Measurements from ENCODE around the gene ATG9A. TPM values are rescaled to one million over a fixed set of nuclear protein-coding genes. Genes with fewer than 3 reads are reported as not detected.

The ATG9A gene, protein sequence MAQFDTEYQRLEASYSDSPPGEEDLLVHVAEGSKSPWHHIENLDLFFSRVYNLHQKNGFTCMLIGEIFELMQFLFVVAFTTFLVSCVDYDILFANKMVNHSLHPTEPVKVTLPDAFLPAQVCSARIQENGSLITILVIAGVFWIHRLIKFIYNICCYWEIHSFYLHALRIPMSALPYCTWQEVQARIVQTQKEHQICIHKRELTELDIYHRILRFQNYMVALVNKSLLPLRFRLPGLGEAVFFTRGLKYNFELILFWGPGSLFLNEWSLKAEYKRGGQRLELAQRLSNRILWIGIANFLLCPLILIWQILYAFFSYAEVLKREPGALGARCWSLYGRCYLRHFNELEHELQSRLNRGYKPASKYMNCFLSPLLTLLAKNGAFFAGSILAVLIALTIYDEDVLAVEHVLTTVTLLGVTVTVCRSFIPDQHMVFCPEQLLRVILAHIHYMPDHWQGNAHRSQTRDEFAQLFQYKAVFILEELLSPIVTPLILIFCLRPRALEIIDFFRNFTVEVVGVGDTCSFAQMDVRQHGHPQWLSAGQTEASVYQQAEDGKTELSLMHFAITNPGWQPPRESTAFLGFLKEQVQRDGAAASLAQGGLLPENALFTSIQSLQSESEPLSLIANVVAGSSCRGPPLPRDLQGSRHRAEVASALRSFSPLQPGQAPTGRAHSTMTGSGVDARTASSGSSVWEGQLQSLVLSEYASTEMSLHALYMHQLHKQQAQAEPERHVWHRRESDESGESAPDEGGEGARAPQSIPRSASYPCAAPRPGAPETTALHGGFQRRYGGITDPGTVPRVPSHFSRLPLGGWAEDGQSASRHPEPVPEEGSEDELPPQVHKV
- polyA plus RNA-seq (2012; ENCODE audit: missing spikeins), result 14.9 TPM

DNA sequence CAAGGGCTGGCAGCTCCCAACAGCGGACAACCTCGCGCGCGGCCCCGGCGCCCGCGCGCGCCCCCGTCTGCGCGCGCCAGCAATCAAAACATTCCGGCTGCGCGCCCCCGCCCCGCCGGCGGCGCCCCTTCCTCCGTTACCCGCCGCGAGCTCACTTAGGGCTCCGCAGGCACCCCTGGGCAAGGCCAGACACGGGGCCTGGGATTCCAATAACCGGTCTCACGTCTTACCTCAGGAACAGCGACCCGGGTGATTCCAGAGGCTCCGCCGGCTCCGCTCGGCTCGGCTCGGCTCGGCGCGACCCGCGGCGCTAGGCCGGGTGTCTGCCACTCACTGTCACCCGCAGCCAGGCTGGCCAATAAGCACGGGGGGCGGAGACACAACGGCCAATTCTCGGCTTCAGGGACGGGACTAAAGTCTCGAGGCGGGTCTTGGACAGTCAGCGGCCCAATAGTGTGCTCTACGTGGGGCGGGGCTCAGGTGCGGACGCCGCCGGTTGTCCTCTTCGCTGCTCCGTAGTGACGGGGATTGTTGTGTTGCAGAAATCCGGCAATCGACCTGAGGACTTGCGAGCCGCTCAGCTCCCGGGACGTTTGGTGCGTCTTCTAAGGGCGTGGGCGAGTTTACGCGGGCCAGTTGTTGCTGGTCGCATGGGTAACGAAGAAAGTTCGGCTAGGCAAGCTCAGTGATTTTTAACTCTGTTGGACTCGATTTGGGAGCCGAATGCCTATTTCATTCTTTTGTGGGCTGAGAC lies at the start of gene ATG9A, which contains the start of gene ANKZF1:
TSS of gene ATG9A (minus strand) at position 332 of the 754 bp plus-strand sequence. CDS start 1,612 bp downstream, outside the sequence.
TSS of gene ANKZF1 (plus strand) at position 502 of the 754 bp plus-strand sequence. CDS start 452 bp downstream, outside the sequence.
- FAIRE-seq (peak; percentile 99), DNase-seq (ENCODE audit: insufficient read length) (peak; percentile 99)
- TF ChIP-seq POLR2AphosphoS5 (IDR thresholded peaks at IDR 0.05; ENCODE audit: low read depth, low read length) (peak; percentile 68), TAF1 (IDR thresholded peaks at IDR 0.05; ENCODE audit: borderline replicate concordance, low read depth, low read length) (peak; percentile 64; the same call in 1 of the 2 replicates), POLR2A (IDR thresholded peaks at IDR 0.05; ENCODE audit: low read depth, low read length) (peak; percentile 84)

DNA sequence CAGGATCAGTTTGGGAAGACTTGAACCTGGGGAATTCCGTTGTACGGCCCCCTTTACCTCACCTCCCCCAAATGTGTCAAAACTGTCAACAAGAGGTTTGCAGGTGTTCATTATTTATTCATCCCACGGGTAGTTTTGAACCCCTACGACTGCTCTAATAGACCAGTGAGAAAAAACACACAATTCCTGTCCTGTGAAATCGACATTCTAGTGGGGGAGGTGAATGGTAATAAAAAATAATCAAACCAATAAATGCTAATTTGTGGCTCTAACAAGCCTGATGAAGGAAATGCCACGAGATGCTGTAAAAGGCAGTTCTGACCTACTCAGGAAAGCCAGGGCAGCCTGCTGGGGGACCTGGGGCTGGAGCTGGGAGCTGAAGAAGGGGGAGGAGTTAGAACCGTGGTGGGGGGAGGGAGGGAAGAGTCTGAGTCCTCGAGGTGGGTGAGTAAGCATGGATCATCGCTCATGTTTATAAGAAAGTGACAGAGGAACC lies 49.3 kb upstream of the ATG9A start:
- FAIRE-seq (no peak), DNase-seq (ENCODE audit: insufficient read length) (no peak)
- TF ChIP-seq POLR2AphosphoS5 (IDR thresholded peaks at IDR 0.05; ENCODE audit: low read depth, low read length), result no peak
- TF ChIP-seq TAF1 (IDR thresholded peaks at IDR 0.05; ENCODE audit: borderline replicate concordance, low read depth, low read length), result no peak
- no peak for TF ChIP-seq POLR2A (IDR thresholded peaks at IDR 0.05; ENCODE audit: low read depth, low read length)

DNA sequence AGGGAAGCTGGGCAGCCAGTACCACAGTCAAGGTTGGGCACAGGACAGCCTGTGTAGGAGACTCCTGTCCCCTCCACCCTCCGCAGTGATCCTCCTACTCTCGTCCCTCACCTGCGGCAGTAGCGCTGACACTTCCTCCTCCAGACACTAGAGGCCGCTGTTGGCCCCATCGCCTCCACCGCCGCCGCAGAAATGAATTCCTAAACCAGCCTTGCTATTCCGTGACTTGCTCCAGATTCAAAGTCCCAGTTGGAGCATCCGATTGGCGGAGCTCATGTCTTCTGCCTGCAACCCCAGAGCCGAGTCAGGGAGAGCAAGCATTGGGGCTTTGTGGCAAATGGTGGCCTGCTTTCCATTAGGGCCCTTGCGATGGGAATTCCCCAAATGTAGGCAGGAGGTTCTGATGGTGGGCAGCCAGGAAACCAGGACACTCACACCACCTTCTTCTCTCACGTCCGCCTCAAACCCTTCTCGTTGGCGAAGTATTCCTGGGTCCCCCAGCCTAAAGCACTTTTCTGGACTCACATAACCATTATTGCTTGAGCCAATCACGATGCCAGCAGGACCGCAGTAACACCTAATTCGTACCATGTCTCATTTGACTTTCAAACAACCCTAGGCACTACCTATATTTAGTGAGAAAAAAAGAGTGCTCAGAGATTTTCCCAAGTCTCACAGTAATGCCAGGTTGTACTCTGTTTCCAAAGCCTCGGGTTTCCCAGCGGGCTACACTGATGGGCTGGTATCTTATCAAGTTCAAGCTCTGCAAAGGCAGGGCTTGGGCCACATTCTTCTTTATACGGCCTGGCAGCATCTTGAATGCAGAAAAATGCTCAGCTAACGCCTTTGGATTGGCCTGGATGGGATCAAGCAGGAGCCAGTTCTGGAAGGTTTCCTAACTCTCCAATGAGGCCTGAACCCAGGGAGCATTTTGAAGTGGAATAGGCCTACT lies 48.5 kb upstream of the ATG9A start:
- DNase-seq (ENCODE audit: insufficient read length) (no peak), FAIRE-seq (no peak)
- TF ChIP-seq POLR2AphosphoS5 (IDR thresholded peaks at IDR 0.05; ENCODE audit: low read depth, low read length) (no peak), POLR2A (IDR thresholded peaks at IDR 0.05; ENCODE audit: low read depth, low read length) (0 out of 2 replicates have a peak, but pooled peaks have one; percentile 32)

DNA sequence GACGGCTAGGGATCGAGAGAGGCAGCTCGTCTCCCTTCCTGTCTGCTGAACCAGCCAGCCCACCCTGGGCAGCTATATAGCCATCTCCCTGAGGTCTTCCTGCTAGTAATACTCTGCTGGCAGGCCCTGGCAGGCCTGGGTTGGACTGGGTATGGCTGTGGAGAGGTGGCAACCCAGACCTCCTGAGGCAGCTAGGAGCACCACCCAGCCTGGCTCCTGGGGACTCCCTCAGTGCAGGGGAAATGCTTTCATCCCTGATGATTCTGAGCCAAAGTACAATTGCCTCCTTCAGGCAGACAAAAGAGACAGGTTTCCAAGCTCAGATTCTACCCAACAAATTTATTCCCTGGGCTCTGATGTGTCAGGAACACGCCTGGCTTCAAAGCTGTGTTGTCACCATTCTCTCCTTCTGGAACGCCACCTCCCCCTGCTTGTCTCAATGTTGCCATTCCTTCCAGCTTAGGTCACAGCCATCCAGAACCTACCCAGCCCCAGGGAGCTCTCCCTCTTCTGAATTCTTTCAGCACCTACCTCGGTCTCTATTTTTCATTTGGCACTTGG lies 45.0 kb upstream of the ATG9A start:
- TF ChIP-seq POLR2A (IDR thresholded peaks at IDR 0.05; ENCODE audit: low read depth, low read length) (no peak), POLR2AphosphoS5 (IDR thresholded peaks at IDR 0.05; ENCODE audit: low read depth, low read length) (no peak)
- no peak for DNase-seq (ENCODE audit: insufficient read length)
- FAIRE-seq, result no peak

DNA sequence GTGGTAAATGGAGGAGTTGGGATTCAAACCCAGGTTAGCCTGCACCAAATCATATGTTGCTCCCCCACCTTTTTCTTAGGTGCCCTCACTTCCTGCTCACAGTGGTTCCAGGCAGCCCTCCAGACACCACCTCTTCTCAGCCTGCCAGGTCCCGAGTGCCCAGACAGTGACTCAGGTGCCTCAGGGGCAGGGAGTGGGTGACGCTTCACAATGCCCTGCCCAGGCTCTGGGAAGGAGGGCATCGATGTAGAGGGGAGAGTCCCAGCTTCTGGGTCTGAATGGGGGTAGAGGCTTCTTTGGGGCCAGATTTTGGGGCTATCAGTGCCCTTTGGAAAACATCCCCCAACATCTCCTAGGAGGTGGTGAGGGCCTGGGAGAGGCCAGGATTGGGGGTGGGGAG lies 44.5 kb upstream of the ATG9A start:
- no peak for FAIRE-seq
- DNase-seq (ENCODE audit: insufficient read length), result no peak
- TF ChIP-seq POLR2AphosphoS5 (IDR thresholded peaks at IDR 0.05; ENCODE audit: low read depth, low read length), result no peak
- no peak for TF ChIP-seq POLR2A (IDR thresholded peaks at IDR 0.05; ENCODE audit: low read depth, low read length)
- TF ChIP-seq TAF1 (IDR thresholded peaks at IDR 0.05; ENCODE audit: borderline replicate concordance, low read depth, low read length), result no peak

DNA sequence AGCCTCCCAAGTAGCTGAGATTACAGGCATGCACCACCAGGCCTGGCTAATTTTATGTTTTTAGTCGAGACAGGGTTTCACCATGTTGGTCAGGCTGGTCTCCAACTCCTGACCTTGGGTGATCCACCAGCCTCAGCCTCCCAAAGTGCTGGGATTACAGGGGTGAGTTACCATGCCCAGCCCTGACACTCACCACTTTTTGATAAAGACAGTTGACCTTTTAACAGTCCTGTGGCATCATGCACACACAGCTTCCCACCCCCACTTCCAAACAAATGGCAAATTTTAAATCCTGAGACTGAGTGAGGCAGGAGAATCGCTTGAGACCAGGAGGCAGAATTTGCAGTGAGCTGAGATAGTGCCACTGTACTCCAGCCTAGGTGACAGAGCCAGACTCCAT lies 43.6 kb upstream of the ATG9A start:
- DNase-seq (ENCODE audit: insufficient read length) (no peak), FAIRE-seq (no peak)
- TF ChIP-seq POLR2AphosphoS5 (IDR thresholded peaks at IDR 0.05; ENCODE audit: low read depth, low read length), result no peak

DNA sequence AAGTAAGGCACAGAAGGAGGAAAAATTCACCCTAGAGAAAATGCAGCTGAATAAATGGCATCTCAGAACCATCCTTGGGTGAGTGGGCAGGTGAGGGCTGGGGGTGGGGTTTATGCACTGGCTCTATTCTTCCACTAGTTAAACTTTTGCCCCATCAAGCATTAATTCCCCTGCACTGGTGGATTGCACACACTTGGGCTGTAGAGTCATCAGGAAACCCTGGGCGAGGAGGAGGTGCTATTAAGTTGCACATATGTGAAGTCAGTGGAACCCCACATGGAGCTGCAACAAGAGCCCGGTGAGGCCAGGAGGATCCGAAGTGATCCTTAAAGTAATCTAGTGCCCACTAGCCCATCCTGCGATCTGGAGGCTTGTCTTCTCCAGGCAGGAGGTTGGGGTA lies 42.9 kb upstream of the ATG9A start:
- DNase-seq (ENCODE audit: insufficient read length), result no peak
- TF ChIP-seq TAF1 (IDR thresholded peaks at IDR 0.05; ENCODE audit: borderline replicate concordance, low read depth, low read length) (no peak), POLR2A (IDR thresholded peaks at IDR 0.05; ENCODE audit: low read depth, low read length) (no peak)
- FAIRE-seq, result no peak

DNA sequence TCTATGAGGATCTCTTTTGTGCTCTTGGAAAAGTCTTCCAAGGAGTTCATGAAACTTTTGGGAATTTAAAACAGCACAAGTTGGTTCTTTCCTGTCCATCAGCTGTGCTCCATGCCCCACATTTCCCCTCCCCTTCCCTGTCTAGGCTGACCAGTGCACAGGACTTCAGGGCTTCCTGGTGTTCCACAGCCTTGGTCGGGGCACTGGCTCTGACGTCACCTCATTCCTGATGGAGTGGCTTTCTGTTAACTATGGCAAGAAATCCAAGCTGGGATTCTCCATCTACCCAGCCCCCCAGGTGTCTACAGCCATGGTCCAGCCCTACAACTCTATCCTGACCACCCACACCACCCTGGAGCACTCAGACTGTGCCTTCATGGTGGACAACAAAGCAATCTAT lies 41.6 kb upstream of the ATG9A start:
- DNase-seq (ENCODE audit: insufficient read length), result no peak
- no peak for FAIRE-seq
- no peak for TF ChIP-seq POLR2A (IDR thresholded peaks at IDR 0.05; ENCODE audit: low read depth, low read length)
- no peak for TF ChIP-seq POLR2AphosphoS5 (IDR thresholded peaks at IDR 0.05; ENCODE audit: low read depth, low read length)
- TF ChIP-seq TAF1 (IDR thresholded peaks at IDR 0.05; ENCODE audit: borderline replicate concordance, low read depth, low read length), result no peak

DNA sequence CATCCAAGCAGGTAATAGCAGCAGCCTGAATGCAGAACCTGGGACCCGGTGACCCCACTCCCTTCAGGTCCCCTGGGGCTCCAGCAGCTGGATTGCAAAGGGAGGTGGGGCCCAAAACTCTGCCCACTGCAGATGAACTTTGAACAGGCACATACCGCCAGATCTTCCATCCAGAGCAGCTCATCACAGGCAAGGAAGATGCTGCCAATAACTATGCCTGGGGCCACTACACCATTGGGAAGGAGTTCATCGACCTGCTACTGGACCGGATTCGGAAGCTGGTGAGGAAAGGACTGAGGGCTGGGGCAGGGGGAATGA lies 40.6 kb upstream of the ATG9A start:
- no peak for FAIRE-seq
- DNase-seq (ENCODE audit: insufficient read length), result no peak
- no peak for TF ChIP-seq POLR2A (IDR thresholded peaks at IDR 0.05; ENCODE audit: low read depth, low read length)
- no peak for TF ChIP-seq POLR2AphosphoS5 (IDR thresholded peaks at IDR 0.05; ENCODE audit: low read depth, low read length)
- no peak for TF ChIP-seq TAF1 (IDR thresholded peaks at IDR 0.05; ENCODE audit: borderline replicate concordance, low read depth, low read length)

DNA sequence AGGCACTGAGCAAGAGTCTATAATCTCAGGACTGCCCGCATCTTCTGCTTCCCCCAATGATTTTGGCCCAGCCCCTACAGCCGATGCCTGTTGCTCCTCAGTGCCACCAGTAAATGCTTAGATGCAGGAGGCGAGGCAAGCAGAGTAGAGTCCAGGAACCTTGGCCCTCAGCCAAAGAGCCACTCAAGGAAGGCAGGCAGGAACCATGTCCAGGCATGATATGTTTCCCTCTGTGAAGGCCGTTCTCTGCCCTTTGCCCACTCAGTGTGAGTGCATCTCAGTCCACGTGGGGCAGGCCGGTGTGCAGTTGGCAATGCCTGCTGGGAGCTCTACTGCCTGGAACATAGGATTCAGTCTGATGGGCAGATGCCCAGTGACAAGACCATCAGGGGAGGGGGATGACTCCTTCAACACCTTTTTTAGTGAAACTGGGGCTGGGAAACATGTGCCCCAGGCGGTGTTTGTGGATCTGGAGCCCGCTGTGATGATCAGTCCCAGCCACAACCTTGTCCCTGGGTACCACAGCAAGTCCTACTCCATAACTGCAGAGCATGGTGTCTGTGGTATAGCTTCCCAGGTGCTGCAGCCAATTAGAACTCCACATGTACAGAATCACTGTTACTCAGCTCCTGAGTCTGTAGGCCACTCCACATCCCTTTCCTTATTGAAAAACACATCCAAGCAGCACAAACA lies 40.1 kb upstream of the ATG9A start:
- no peak for FAIRE-seq
- DNase-seq (ENCODE audit: insufficient read length), result no peak
- TF ChIP-seq POLR2A (IDR thresholded peaks at IDR 0.05; ENCODE audit: low read depth, low read length) (no peak), POLR2AphosphoS5 (IDR thresholded peaks at IDR 0.05; ENCODE audit: low read depth, low read length) (no peak), TAF1 (IDR thresholded peaks at IDR 0.05; ENCODE audit: borderline replicate concordance, low read depth, low read length) (no peak)

Data from GM12892 (cell line).